ENCODE data around the gene FAM9A. TPM values are rescaled to one million over a fixed set of nuclear protein-coding genes. Genes with fewer than 3 reads are reported as not detected.

The FAM9A gene
- total RNA-seq, result not detected

DNA sequence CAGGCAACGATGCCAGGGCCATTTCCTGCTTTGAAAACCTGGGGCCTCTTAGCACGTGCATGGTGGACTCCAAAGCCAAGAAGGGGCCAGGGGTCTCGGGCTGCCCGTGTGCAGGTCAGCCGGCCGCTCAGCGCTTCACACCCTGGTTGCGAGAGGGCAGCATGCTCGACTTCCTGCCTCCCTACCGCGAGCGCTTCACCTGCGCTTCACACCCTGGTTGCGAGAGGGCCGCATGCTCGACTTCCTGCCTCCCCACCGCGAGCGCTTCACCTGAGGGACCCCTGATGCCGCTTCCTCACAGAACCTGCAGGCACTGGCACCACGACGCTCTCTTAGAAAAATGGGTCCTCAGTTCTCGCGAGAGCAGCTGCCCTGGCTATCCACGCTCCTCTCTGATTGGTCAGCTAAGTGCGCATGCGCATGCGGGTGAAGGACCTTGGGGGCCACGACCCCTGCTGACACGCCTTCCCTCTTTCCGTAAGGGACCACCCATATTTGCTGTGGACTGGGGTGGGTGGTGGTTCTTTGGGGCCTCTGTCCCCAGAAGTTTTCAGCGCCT is at the start of gene FAM9A:
Gene FAM9A, minus strand, starts transcription at position 343 of the 559 bp plus-strand sequence. CDS start 1,212 bp downstream, outside the sequence.
- no peak for FAIRE-seq
- DNase-seq (ENCODE audit: low spot score in 2 of 2), result no peak

DNA sequence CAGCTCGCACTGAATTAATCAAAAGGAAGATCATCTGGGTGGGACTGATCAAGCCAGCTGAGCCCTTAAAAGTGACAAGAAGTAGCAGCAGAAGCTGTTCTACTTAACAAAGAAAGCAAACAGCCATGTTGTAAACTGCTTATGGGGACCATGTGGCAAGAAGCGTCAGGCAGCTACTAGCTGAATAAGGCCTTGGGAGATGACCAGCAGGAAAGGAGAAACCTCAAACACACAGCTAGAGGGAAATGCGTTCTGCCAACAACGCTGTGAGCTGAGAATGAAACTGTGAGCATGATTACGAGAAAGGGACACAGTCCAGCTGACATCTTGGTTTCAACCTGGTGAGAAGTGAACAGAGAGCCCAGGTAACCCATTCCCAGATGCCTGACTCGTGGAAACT is 49.3 kb upstream of the FAM9A start:
- FAIRE-seq, result no peak
- DNase-seq (ENCODE audit: low spot score in 2 of 2), result no peak

- FAIRE-seq (no peak), DNase-seq (ENCODE audit: low spot score in 2 of 2) (no peak)
These were observed 48.8 kb upstream of the FAM9A start for GRCh38 chrX:8849945-8850344.

DNA sequence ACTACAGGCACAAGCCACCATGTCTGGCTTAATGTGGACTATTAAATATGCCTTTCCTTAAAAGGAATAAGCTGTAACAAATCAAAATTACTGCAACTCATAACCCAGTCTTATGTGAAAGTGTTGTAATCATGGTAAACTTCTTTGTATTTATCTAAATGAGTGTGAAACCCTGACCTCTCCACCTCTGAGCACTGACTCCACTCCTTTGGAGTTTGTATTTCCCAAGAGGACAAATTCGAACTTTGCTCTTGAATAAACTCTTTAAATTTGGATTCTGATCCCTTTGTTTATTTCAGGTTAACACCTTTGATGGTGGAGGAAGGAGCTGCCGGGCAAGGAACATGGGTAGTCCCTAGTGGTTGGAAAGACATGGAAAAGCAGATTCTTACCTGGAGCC is 48.3 kb upstream of the FAM9A start:
- DNase-seq (ENCODE audit: low spot score in 2 of 2) (no peak), FAIRE-seq (no peak)

DNA sequence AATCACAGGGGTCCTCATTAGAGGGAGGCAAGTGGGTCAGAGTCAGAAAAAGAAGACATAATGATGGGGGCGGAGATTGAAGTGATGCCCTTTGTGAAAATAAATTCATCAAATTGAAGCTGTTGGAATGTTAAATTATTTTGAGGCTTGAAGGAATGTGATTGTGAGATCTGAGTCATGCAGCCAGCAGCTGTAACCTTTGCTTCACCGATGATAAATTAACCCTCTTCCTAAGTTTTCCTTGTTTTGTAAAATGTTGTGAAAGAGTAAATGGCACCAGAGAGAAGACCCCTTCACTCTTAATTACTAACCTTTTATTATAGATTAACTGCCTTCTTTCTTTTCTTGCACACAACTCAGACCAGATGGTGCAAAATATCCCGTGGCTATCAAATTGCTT is 47.7 kb upstream of the FAM9A start:
- FAIRE-seq (no peak), DNase-seq (ENCODE audit: low spot score in 2 of 2) (no peak)

DNA sequence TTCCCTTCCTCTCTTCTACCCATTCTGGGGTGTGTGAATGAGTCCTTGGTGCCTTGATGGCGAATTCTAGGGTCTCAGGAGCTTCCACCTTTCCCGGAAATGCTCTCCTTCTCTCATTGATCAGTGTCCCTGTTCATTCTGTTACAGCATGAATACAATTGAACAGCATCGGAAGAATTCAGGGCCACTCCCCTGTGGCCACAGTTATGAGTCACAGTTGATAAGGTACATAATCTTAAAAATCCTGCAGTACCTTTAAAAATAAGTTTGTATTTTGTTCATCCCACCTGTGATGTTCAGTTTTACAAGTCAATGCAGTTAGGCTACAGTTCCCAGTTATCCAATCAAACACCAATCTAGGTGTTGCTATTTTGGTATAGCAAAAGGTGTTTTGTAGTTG is 47.3 kb upstream of the FAM9A start:
- FAIRE-seq (no peak), DNase-seq (ENCODE audit: low spot score in 2 of 2) (no peak)

- FAIRE-seq (no peak), DNase-seq (ENCODE audit: low spot score in 2 of 2) (no peak)
These were observed 46.2 kb upstream of the FAM9A start for GRCh38 chrX:8847360-8847759.

- FAIRE-seq (no peak), DNase-seq (ENCODE audit: low spot score in 2 of 2) (no peak)
These were observed 45.1 kb upstream of the FAM9A start for GRCh38 chrX:8846266-8846665.

DNA sequence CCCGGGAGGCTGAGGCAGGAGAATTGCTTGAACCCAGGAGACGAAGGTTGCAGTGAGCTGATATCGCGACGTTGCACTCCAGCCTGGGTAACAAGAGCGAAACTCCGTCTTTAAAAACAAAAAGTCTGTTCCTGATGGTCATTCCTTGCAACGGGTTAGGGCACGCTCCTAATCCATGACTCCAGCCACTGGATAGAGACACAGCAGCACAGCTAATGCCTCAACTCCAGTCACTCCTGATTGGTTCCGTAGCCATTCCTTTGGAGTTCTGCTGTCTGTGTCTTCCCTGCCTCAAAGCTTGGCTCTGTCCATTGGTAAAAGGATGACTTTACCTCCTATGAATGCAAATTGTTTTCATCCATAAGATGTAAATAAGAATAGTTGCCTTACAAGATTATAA is 44.3 kb upstream of the FAM9A start:
- no peak for DNase-seq (ENCODE audit: low spot score in 2 of 2)
- FAIRE-seq, result no peak

GRCh38 chrX:8845060-8845459 is 43.9 kb upstream of the FAM9A start:
- FAIRE-seq (no peak), DNase-seq (ENCODE audit: low spot score in 2 of 2) (no peak)

GRCh38 chrX:8844157-8844556 is 43.0 kb upstream of the FAM9A start:
- no peak for DNase-seq (ENCODE audit: low spot score in 2 of 2)
- FAIRE-seq, result no peak

- no peak for DNase-seq (ENCODE audit: low spot score in 2 of 2)
- no peak for FAIRE-seq
These were observed 40.7 kb upstream of the FAM9A start for GRCh38 chrX:8841911-8842310.

- DNase-seq (ENCODE audit: low spot score in 2 of 2) (no peak), FAIRE-seq (no peak)
These were observed 33.2 kb upstream of the FAM9A start for GRCh38 chrX:8834392-8834791.

DNA sequence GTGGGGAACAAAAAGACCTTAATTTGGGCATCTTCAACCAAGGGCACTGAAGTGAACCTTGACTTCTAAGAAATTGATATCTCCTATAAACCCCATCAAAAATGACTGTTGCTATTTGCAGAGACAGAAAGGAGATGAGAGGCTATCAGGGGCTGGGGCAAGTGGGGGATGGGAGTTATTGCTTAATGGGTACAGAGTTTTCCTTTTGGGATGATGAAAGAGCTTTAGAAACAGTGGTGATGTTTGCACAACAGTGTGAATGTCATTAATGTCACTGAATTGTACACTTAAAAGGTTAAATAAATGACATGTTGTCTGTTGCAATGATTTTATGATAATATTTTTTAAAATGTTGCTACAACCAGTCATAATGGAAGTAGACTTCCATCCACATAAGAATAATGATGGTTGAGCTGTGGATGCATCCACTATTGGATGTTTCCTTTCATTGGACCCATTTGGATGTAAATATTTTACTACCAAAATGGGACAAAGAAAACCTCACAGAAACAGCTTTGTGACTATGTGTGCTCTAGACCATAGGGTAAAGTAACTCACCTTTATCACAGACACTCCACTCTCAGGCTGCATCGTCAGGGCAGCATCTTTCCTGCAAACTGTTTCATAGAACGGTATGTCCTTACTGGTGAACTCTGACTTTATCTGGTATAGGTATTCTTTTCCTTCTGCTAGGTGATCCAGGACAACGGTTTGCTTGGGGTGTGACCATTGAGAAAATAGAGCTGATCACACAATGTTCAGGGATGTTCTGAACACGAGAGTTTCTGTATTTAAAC is 31.6 kb upstream of the FAM9A start:
- DNase-seq (ENCODE audit: low spot score in 2 of 2) (no peak), FAIRE-seq (no peak)

- FAIRE-seq (no peak), DNase-seq (ENCODE audit: low spot score in 2 of 2) (no peak)
These were observed 22.5 kb upstream of the FAM9A start for GRCh38 chrX:8823698-8824097.

GRCh38 chrX:8822002-8822401 is 20.8 kb upstream of the FAM9A start:
- DNase-seq (ENCODE audit: low spot score in 2 of 2) (no peak), FAIRE-seq (no peak)

DNA sequence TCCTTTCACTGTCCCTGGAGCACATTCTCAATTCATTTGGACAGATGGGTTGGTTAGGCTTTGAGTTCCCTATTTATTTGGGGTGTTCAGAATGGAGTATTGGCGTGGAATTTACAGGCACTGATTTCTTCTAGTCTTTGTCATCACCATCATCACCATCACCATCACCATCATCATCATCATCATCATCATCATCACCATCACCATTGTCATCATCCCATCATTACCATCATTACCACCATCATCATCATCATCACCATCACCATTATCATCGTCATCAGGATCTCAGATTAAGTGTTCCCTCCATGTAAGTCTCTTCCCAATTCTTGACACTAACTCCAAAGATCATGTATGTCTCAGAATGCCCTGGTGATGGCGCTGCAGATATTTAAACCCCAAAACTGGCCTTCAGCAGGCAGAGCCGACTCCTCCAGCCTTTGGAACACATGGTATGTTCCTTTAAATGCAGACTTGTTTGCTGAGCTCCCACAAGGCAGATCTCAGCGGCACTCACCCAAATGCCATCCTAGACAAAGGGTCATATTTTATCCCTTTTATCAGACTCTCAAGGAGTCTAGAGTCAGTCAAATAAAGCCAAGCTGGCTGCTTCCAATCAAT is 19.8 kb upstream of the FAM9A start:
- FAIRE-seq, result no peak
- no peak for DNase-seq (ENCODE audit: low spot score in 2 of 2)

DNA sequence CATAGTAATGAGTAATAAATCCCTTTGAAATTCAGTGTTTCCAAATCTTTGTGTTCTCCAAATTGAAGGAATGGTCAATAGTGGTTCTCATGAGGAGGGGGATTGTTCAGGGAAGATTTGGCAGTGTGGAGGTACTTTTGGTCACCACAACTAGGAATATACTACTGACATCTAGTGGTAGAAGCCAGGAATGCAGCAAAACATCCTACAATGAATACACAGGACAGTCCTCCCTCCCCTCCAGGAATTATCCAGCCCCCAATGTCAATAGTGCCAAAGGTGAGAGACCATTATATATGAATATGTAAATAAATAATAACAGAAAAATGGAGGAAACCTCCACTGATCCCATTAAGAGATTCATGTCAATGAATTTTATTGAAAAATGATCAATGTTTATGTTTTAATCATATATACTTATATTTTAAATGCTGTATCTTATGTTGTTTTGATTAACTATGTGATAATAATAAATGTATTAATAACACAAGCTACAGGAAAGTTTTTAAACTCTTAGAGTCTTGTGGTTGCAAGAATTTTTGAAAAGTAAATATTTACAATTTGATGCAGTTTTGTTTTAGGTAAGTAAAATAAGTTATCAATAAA is 14.4 kb upstream of the FAM9A start:
- peak in 1 of 2 donors; percentile 4 for DNase-seq (ENCODE audit: low spot score in 2 of 2)
- FAIRE-seq, result peak; percentile 81

DNA sequence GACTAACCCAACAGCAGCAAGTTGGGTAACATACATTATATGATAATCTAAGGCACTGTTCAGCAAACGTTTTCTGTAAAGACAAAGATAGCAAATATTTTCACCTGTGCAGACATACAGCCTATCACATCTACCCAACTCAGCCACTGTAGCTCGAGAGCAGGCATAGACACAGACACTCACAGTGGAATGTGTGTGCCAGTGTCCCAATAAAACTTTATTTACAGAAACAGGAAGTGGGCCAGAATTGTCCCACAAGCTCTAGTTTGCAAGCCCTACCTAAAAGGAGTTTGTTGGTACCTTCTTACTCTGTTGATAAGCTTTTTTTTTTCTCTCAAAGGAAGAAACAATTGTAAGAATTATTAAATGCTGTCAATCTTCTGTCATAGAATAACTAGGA is 11.9 kb upstream of the FAM9A start:
- FAIRE-seq (no peak), DNase-seq (ENCODE audit: low spot score in 2 of 2) (no peak)

- FAIRE-seq (no peak), DNase-seq (ENCODE audit: low spot score in 2 of 2) (no peak)
These were observed 10.4 kb upstream of the FAM9A start for GRCh38 chrX:8811611-8812010.

GRCh38 chrX:8808661-8809060 is 7.5 kb upstream of the FAM9A start:
- FAIRE-seq, result peak; percentile 13
- DNase-seq (ENCODE audit: low spot score in 2 of 2), result no peak

- FAIRE-seq, result no peak
- no peak for DNase-seq (ENCODE audit: low spot score in 2 of 2)
These were observed 4.8 kb upstream of the FAM9A start for GRCh38 chrX:8805974-8806373.
